HepG2 (cell line): ENCODE data around the gene CDK18. TPM values are rescaled to one million over a fixed set of nuclear protein-coding genes. Genes with fewer than 3 reads are reported as not detected.

Experiments used
- CTCF ChIP-seq: sonication (generic); formaldehyde crosslinking; IDR thresholded peaks from 2 replicates; pipeline ENCODE4 v1.5.0; 2020; ENCODE audit warnings: mild to moderate bottlenecking, missing genetic modification reagents, moderate library complexity
- ELF4 ChIP-seq: sonication (generic); formaldehyde crosslinking; IDR thresholded peaks from 2 replicates; pipeline ENCODE4 v1.5.0; 2020; ENCODE audit warnings: missing genetic modification reagents, mild to moderate bottlenecking, moderate library complexity, borderline replicate concordance
- FOXO4 ChIP-seq: sonication (generic); formaldehyde crosslinking; conservative IDR thresholded peaks from 2 replicates; pipeline ENCODE4 v1.8.1; 2023; ENCODE audit warnings: missing genetic modification reagents
- GATAD2A ChIP-seq: IDR thresholded peaks from 2 replicates; pipeline ENCODE4 v1.6.1; 2016
- HCFC1 ChIP-seq: fragments of 150-350 bp; IDR thresholded peaks from 2 replicates; pipeline ENCODE4 v1.6.1; 2014; ENCODE audit warnings: low read depth, low read length
- IKZF4 ChIP-seq: sonication (generic); formaldehyde crosslinking; IDR thresholded peaks from 2 replicates; pipeline ENCODE4 v1.5.1; 2020; ENCODE audit warnings: borderline replicate concordance, mild to moderate bottlenecking, low read depth, missing genetic modification reagents; ENCODE audit errors: not compliant biosample characterization
- ISX ChIP-seq: sonication (generic); formaldehyde crosslinking; conservative IDR thresholded peaks from 2 replicates; pipeline ENCODE4 v1.5.0; 2020; ENCODE audit warnings: missing genetic modification reagents
- KDM4B ChIP-seq: sonication (generic); formaldehyde crosslinking; IDR thresholded peaks from 2 replicates; pipeline ENCODE4 v1.4.0; 2020; ENCODE audit warnings: missing genetic modification reagents
- KLF12 ChIP-seq: sonication (generic); formaldehyde crosslinking; IDR thresholded peaks from 2 replicates; pipeline ENCODE4 v1.4.0; 2020; ENCODE audit warnings: missing genetic modification reagents, borderline replicate concordance
- MBD4 ChIP-seq: IDR thresholded peaks from 2 replicates; pipeline ENCODE4 v1.6.1; 2012; ENCODE audit warnings: low read length, inconsistent platforms, borderline replicate concordance
- MIER2 ChIP-seq: IDR thresholded peaks from 2 replicates; pipeline ENCODE4 v1.6.1; 2016; ENCODE audit warnings: missing biosample characterization, missing genetic modification reagents
- MTF1 ChIP-seq: sonication (generic); formaldehyde crosslinking; IDR thresholded peaks from 2 replicates; pipeline ENCODE4 v1.5.0; 2020; ENCODE audit warnings: missing genetic modification reagents
- PCBP1 ChIP-seq: fragments of 200-400 bp; formaldehyde crosslinking; IDR thresholded peaks from 2 replicates; pipeline ENCODE4 v1.6.1; 2017; ENCODE audit warnings: mild to moderate bottlenecking, low read depth, low read length, borderline replicate concordance
- PHF8 ChIP-seq: sonication (generic); formaldehyde crosslinking; IDR thresholded peaks from 2 replicates; pipeline ENCODE4 v1.5.0; 2020; ENCODE audit warnings: missing genetic modification reagents
- REPIN1 ChIP-seq: sonication (generic); formaldehyde crosslinking; IDR thresholded peaks from 2 replicates; pipeline ENCODE4 v1.8.0; 2022; ENCODE audit warnings: missing genetic modification reagents, low read depth, mild to moderate bottlenecking, borderline replicate concordance
- RNF2 ChIP-seq: fragments of 450-650 bp; conservative IDR thresholded peaks from 2 replicates; pipeline ENCODE4 v1.6.1; 2016; ENCODE audit warnings: low read depth
- ZBTB4 ChIP-seq: sonication (generic); formaldehyde crosslinking; IDR thresholded peaks from 2 replicates; pipeline ENCODE4 v1.4.0; 2020; ENCODE audit warnings: missing genetic modification reagents, mild to moderate bottlenecking, borderline replicate concordance
- ZNF10 ChIP-seq: sonication (generic); formaldehyde crosslinking; IDR thresholded peaks from 2 replicates; pipeline ENCODE4 v1.4.0; 2020; ENCODE audit warnings: mild to moderate bottlenecking, low read depth, missing genetic modification reagents, borderline replicate concordance
- ZNF264 ChIP-seq: sonication (generic); formaldehyde crosslinking; IDR thresholded peaks from 2 replicates; pipeline ENCODE4 v1.4.0; 2020; ENCODE audit warnings: missing genetic modification reagents
- ZNF557 ChIP-seq: sonication (generic); formaldehyde crosslinking; IDR thresholded peaks from 2 replicates; pipeline ENCODE4 v1.4.0; 2020; ENCODE audit warnings: missing genetic modification reagents
- ZNF558 ChIP-seq: sonication (generic); formaldehyde crosslinking; IDR thresholded peaks from 2 replicates; pipeline ENCODE4 v1.9.0; 2022; ENCODE audit warnings: mild to moderate bottlenecking, missing genetic modification reagents, borderline replicate concordance
- ZNF674 ChIP-seq: sonication (generic); formaldehyde crosslinking; IDR thresholded peaks from 2 replicates; pipeline ENCODE4 v1.5.0; 2020; ENCODE audit warnings: low read depth, mild to moderate bottlenecking, missing genetic modification reagents
- ZNF790 ChIP-seq: sonication (generic); formaldehyde crosslinking; IDR thresholded peaks from 2 replicates; pipeline ENCODE4 v1.8.0; 2022; ENCODE audit warnings: missing genetic modification reagents, mild to moderate bottlenecking, borderline replicate concordance
- ZNF839 ChIP-seq: sonication (generic); formaldehyde crosslinking; IDR thresholded peaks from 2 replicates; pipeline ENCODE4 v1.4.0; 2020; ENCODE audit warnings: missing genetic modification reagents, mild to moderate bottlenecking, borderline replicate concordance
- polyA plus RNA-seq, 8 experiments: library from polyadenylated mRNA; depleted of rRNA in 3 of 8; stranded (reverse) in 7 of 8; unstranded in 1 of 8; fragments of >200 nt; fragmentation: Illumina TruSeq in 4 of 8; extraction: Trizol in 4 of 8; gene quantifications; 2 replicates each; pipeline versions ENCODE4 v1.2.1 to v1.2.3, GENCODE V29; 2011 to 2016; ENCODE audit warnings: low read depth in 4 of 8, missing spikeins in 1 of 8, mixed read lengths in 1 of 8; ENCODE audit not compliant: insufficient read depth in 1 of 8
- total RNA-seq, 5 experiments: library from RNA; depleted of rRNA; stranded (reverse); fragments of >200 nt; fragmentation: Illumina TruSeq; extraction: Trizol; gene quantifications; 2 replicates each; pipeline ENCODE4 v1.2.3, GENCODE V29; 2016; ENCODE audit warnings: low read depth in 1 of 5

Gene CDK18
- total and polyA plus RNA-seq, 2 of the 13 experiments (the other 11 are each of a cell fraction or from before 2014, with no cell fraction given), result 6.4 to 38.8 TPM

GRCh38 chr1:205484985-205485967 lies 19.2 kb upstream of the CDK18 start (continued):
- TF ChIP-seq ZNF790 (CRISPR knock-in tag) (no peak), ZNF558 (no peak), ZBTB4 (no peak), MTF1 (CRISPR knock-in tag) (no peak), ZNF674 (CRISPR knock-in tag) (no peak), HCFC1 (no peak), CTCF (CRISPR knock-in tag) (peak; percentile 98), ZNF557 (CRISPR knock-in tag) (no peak), KLF12 (CRISPR knock-in tag) (no peak), ISX (CRISPR knock-in tag) (no peak), MIER2 (CRISPR knock-in tag) (peak; percentile 90), ELF4 (CRISPR knock-in tag) (no peak), FOXO4 (no peak), KDM4B (CRISPR knock-in tag) (no peak), ZNF10 (CRISPR knock-in tag) (no peak), ZNF264 (CRISPR knock-in tag) (peak; percentile 56), RNF2 (0 out of 2 replicates have a peak, but pooled peaks have one; percentile 30), PCBP1 (no peak), GATAD2A (CRISPR knock-in tag) (peak; percentile 82), REPIN1 (CRISPR knock-in tag) (peak; percentile 58; the same call in 1 of the 2 replicates), PHF8 (CRISPR knock-in tag) (no peak), MBD4 (no peak), ZNF839 (CRISPR knock-in tag) (no peak; the same call in 1 of the 2 replicates), IKZF4 (CRISPR knock-in tag) (no peak)
